Kidney epithelial cell (primary cell): Measurements from ENCODE around the gene ART1. TPM values are rescaled to one million over a fixed set of nuclear protein-coding genes. Genes with fewer than 3 reads are reported as not detected.

Source experiments
- DNase-seq: peaks from one replicate; pipeline ENCODE4 v3.0.0-alpha.2; 2010; ENCODE audit warnings: low read depth
- H3K27me3 ChIP-seq: 2 replicates; pipeline ENCODE4 v1.6.0; 2011; ENCODE audit warnings: low read length; ENCODE audit not compliant: control insufficient read depth, insufficient read depth
- H3K36me3 ChIP-seq: 2 replicates; pipeline ENCODE4 v1.5.1; 2011; ENCODE audit warnings: low read length; ENCODE audit not compliant: control insufficient read depth, insufficient read depth
- H3K4me3 ChIP-seq: 2 replicates; pipeline ENCODE4 v1.5.1; 2011; ENCODE audit warnings: low read depth, mild to moderate bottlenecking, control low read depth, low read length
- CTCF ChIP-seq: IDR thresholded peaks from 2 replicates; pipeline ENCODE4 v1.5.1; 2011; ENCODE audit warnings: mild to moderate bottlenecking, moderate library complexity, low read length, control low read depth, inconsistent platforms; ENCODE audit not compliant: insufficient read depth, poor library complexity, severe bottlenecking
- total RNA-seq: library from RNA; depleted of rRNA; stranded (reverse); fragments of >200 nt; gene quantifications from 2 replicates; pipeline ENCODE4 v1.2.3, GENCODE V29; 2015

Gene ART1
- total RNA-seq, 1 donor from 2014 or later = not detected

- no peak for DNase-seq
- H3K27me3 ChIP-seq = no peaks in the 10 kb centered on the region
- TF ChIP-seq CTCF = no peak
- peaks cover 8% of the 10 kb centered on the region for H3K36me3 ChIP-seq
- no peak within 1 kb of the TSS for H3K4me3 ChIP-seq
Observed at GRCh38 chr11:3671334-3672254, 26.7 kb downstream of the ART1 start, which contains the start of gene CHRNA10. TSS of gene CHRNA10 (minus strand) at chr11:3671384. CDS start at chr11:3671312, 72 bp downstream.

DNA sequence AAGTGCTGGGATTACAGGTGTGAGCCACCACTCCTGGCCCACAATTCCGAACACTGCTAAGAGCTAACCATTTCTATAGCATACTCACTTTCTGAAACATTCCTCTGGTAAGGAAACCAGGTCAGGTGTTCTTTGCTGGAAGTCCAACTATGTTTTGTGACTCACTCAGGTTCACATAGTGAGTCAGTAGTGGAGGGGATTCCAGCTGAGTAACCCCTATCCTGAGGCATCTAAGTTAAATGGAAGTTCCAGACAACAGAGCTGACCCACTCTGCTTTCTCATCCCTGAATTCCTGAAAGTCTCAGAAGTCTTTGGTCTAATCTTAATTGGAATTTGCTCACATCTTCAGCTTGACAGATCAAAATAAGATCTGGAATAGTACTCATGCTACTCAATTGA, 29.3 kb downstream of the ART1 start:
- DNase-seq = peak; percentile 95
- TF ChIP-seq CTCF = no peak
- Histone ChIP-seq H3K27me3 (no peaks in the 10 kb centered on the region), H3K4me3 (no peak overlapping the region), H3K36me3 (peaks cover 8% of the 10 kb centered on the region)

DNA sequence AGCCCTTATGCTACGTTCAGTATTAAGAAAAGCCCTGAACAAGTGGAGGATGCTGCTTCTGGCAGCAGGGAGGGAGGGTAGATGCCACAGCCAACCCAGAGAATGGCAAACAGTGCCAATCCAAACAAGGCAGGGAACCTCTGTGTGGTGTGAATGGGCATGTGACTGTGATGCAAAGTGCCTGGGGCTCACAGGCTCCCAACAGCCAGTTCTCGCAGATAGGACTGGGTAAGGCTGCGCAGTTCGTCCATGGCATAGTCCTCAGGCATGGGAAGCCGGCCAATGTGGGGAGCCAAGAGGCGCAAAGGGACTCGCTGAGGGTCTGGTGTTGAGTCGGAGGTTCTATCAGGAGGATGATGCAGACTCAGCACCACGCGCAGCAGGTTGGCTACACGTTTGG, 31.0 kb downstream of the ART1 start:
- Histone ChIP-seq H3K27me3 (no peaks in the 10 kb centered on the region), H3K4me3 (no peak overlapping the region), H3K36me3 (peaks cover 9% of the 10 kb centered on the region)
- TF ChIP-seq CTCF = no peak
- no peak for DNase-seq

DNA sequence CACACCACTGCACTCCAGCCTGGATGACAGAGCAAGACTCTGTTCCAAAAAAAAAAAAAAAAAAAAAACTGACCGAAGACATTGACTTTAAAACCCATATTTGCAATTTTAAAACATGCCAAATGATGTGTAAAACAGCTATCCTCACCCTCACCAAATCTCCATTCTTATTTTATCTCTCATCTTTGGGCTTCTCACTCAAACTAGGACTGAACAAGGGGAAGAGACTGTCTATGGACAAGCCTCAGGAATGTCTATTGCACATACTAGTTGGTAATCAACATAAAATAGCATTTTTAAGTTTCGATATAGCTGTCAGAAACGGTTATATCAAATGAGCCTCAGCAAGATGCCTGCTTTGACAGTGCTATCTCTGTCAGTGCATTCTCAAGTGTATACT, 34.1 kb downstream of the ART1 start:
- Histone ChIP-seq H3K4me3 (no peak overlapping the region), H3K27me3 (no peaks in the 10 kb centered on the region), H3K36me3 (peaks cover 8% of the 10 kb centered on the region)
- no peak for DNase-seq
- no peak for TF ChIP-seq CTCF

- no peak for DNase-seq
- no peaks in the 10 kb centered on the region for H3K27me3 ChIP-seq
- no peak overlapping the region for H3K4me3 ChIP-seq
- peaks cover 4% of the 10 kb centered on the region for H3K36me3 ChIP-seq
- TF ChIP-seq CTCF = no peak
Observed at GRCh38 chr11:3683039-3683438, 38.1 kb downstream of the ART1 start.
